ENCODE measurements around the gene ASIC4. TPM values are rescaled to one million over a fixed set of nuclear protein-coding genes. Genes with fewer than 3 reads are reported as not detected.

Gene ASIC4
- total and polyA plus RNA-seq, 2 of the 13 experiments (the other 11 are each of a cell fraction or from before 2014, with no cell fraction given): 0.03 TPM; not detected in 1

DNA sequence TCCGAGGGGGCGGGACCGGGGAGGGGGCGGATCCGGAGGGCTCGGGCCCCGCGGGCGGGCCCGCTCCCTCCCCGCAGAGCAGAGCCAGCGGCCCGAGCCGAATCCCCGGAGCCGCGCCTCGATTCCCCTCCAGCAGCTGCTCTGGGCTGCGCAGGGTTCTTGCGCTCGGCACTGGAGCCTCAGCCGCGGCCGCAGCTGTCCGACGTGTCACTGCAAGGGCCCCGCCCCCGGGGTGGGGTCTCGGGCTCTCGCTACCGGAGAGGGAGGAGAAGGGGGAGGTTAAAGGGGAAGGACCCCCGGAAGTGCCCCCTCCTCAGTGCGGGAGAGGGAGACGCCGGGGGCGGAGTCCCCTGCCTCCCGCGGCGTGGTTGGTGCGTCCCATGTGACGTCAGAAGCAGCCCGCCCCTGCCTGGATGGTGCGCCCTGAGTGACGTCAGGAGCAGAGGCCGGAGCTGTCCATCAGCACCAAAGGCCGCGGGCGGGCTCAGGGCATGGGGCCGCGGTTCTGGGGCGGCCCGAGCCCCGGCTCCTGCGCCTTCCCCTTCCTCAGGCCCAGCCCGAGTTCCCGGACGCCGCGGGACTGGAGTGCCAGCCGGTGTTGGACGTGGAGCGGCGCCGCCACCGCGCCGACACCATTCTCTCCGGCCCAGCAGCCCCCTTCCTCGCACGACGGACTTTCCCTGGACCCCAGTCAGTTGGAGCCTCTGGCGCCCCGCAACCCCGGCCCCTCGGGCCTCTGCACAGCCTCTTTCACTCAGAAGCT, 29.5 kb downstream of the ASIC4 start, which contains the start of the genes CHPF and TMEM198 (continued):
- TF ChIP-seq, protein P1, sequence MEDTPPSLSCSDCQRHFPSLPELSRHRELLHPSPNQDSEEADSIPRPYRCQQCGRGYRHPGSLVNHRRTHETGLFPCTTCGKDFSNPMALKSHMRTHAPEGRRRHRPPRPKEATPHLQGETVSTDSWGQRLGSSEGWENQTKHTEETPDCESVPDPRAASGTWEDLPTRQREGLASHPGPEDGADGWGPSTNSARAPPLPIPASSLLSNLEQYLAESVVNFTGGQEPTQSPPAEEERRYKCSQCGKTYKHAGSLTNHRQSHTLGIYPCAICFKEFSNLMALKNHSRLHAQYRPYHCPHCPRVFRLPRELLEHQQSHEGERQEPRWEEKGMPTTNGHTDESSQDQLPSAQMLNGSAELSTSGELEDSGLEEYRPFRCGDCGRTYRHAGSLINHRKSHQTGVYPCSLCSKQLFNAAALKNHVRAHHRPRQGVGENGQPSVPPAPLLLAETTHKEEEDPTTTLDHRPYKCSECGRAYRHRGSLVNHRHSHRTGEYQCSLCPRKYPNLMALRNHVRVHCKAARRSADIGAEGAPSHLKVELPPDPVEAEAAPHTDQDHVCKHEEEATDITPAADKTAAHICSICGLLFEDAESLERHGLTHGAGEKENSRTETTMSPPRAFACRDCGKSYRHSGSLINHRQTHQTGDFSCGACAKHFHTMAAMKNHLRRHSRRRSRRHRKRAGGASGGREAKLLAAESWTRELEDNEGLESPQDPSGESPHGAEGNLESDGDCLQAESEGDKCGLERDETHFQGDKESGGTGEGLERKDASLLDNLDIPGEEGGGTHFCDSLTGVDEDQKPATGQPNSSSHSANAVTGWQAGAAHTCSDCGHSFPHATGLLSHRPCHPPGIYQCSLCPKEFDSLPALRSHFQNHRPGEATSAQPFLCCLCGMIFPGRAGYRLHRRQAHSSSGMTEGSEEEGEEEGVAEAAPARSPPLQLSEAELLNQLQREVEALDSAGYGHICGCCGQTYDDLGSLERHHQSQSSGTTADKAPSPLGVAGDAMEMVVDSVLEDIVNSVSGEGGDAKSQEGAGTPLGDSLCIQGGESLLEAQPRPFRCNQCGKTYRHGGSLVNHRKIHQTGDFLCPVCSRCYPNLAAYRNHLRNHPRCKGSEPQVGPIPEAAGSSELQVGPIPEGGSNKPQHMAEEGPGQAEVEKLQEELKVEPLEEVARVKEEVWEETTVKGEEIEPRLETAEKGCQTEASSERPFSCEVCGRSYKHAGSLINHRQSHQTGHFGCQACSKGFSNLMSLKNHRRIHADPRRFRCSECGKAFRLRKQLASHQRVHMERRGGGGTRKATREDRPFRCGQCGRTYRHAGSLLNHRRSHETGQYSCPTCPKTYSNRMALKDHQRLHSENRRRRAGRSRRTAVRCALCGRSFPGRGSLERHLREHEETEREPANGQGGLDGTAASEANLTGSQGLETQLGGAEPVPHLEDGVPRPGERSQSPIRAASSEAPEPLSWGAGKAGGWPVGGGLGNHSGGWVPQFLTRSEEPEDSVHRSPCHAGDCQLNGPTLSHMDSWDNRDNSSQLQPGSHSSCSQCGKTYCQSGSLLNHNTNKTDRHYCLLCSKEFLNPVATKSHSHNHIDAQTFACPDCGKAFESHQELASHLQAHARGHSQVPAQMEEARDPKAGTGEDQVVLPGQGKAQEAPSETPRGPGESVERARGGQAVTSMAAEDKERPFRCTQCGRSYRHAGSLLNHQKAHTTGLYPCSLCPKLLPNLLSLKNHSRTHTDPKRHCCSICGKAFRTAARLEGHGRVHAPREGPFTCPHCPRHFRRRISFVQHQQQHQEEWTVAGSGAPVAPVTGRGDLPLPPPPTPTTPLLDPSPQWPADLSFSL (CRISPR knock-in tag; IDR thresholded peaks at IDR 0.05): no peak
- TF ChIP-seq, protein P2, sequence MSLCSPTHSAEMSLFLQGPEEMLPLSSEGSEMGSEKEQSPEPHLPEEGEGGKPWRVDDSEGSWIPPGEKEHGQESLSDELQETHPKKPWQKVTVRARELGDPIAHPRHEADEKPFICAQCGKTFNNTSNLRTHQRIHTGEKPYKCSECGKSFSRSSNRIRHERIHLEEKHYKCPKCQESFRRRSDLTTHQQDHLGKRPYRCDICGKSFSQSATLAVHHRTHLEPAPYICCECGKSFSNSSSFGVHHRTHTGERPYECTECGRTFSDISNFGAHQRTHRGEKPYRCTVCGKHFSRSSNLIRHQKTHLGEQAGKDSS (CRISPR knock-in tag; IDR thresholded peaks at IDR 0.05; ENCODE audit: borderline replicate concordance, low read depth): peak; percentile 51; the same call in 1 of the 2 replicates
- TF ChIP-seq ZNF225 (CRISPR knock-in tag; IDR thresholded peaks at IDR 0.05) (peak; percentile 66; the same call in 1 of the 2 replicates), HMG20A (CRISPR knock-in tag; IDR thresholded peaks at IDR 0.05; ENCODE audit: borderline replicate concordance) (peak; percentile 53; the same call in 1 of the 2 replicates), TBX3 (IDR thresholded peaks at IDR 0.05; ENCODE audit: borderline replicate concordance) (no peak), RELA (CRISPR knock-in tag; IDR thresholded peaks at IDR 0.05) (no peak), MZF1 (CRISPR knock-in tag; IDR thresholded peaks at IDR 0.05; ENCODE audit: borderline replicate concordance) (0 out of 2 replicates have a peak, but pooled peaks have one; percentile 21), FOXP1 (IDR thresholded peaks at IDR 0.05) (0 out of 2 replicates have a peak, but pooled peaks have one; percentile 19), FOXP1 (CRISPR knock-in tag; IDR thresholded peaks at IDR 0.05) (no peak; the same call in 1 of the 2 replicates), TAF15 (IDR thresholded peaks at IDR 0.05; ENCODE audit: low read depth, low read length, poor library complexity, severe bottlenecking) (peak; percentile 91), SIX1 (CRISPR knock-in tag; IDR thresholded peaks at IDR 0.05; ENCODE audit: borderline replicate concordance) (no peak), CBX5 (CRISPR knock-in tag; IDR thresholded peaks at IDR 0.05; ENCODE audit: borderline replicate concordance) (peak; percentile 72; the same call in 1 of the 2 replicates), ZNF441 (CRISPR knock-in tag; IDR thresholded peaks at IDR 0.05; ENCODE audit: borderline replicate concordance) (no peak; the same call in none of the 2 replicates)
- TF ChIP-seq, protein P3, sequence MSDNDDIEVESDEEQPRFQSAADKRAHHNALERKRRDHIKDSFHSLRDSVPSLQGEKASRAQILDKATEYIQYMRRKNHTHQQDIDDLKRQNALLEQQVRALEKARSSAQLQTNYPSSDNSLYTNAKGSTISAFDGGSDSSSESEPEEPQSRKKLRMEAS (IDR thresholded peaks at IDR 0.05): peak; percentile 69
- TF ChIP-seq, protein P4, sequence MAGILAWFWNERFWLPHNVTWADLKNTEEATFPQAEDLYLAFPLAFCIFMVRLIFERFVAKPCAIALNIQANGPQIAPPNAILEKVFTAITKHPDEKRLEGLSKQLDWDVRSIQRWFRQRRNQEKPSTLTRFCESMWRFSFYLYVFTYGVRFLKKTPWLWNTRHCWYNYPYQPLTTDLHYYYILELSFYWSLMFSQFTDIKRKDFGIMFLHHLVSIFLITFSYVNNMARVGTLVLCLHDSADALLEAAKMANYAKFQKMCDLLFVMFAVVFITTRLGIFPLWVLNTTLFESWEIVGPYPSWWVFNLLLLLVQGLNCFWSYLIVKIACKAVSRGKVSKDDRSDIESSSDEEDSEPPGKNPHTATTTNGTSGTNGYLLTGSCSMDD (CRISPR knock-in tag; IDR thresholded peaks at IDR 0.05): peak; percentile 86
- TF ChIP-seq, protein P5, sequence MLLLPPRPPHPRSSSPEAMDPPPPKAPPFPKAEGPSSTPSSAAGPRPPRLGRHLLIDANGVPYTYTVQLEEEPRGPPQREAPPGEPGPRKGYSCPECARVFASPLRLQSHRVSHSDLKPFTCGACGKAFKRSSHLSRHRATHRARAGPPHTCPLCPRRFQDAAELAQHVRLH (CRISPR knock-in tag; IDR thresholded peaks at IDR 0.05; ENCODE audit: borderline replicate concordance, low read depth): peak; percentile 54; the same call in 1 of the 2 replicates
- TF ChIP-seq, protein P6, sequence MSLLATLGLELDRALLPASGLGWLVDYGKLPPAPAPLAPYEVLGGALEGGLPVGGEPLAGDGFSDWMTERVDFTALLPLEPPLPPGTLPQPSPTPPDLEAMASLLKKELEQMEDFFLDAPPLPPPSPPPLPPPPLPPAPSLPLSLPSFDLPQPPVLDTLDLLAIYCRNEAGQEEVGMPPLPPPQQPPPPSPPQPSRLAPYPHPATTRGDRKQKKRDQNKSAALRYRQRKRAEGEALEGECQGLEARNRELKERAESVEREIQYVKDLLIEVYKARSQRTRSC (CRISPR knock-in tag; IDR thresholded peaks at IDR 0.05; ENCODE audit: low read depth): 0 out of 2 replicates have a peak, but pooled peaks have one; percentile 56

All from HepG2 (cell line).